ENCODE measurements around the gene RFLNA.

Gene RFLNA, protein sequence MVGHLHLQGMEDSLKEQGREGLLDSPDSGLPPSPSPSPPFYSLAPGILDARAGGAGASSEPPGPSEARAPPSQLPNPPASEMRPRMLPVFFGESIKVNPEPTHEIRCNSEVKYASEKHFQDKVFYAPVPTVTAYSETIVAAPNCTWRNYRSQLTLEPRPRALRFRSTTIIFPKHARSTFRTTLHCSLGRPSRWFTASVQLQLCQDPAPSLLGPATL

DNA sequence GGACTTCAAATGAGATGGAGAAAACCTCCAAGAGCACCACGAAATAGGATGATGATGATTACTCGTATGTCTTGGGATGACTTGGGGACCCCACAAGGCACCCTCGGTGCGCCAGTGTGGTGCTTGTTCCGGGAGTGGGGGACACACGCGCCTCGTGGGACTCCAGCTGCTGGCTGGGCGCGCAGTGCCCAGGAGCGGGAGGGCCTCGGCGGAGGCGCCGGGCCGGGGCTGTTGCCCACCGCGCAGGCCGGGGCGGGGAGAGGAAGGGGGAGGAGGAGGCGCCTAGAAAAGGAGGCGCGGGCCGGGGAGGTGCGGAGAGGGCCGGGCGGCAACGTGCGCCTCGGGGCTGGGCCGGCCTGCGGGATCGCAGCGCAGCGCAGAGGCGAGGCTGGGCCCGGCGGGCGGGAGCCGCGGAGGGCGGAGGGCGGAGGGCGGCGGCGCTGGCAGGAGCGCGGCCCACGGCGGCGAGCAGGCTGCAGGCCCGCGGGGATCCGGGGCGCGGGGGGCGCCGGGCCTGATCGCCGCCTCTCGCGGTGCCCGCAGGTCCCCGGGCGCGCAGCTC is at the start of gene RFLNA:
Gene RFLNA (plus strand): TSS at position 314 of the 562 bp plus-strand sequence. CDS start 337 bp downstream, outside the sequence.
- DNase-seq: no peak

DNA sequence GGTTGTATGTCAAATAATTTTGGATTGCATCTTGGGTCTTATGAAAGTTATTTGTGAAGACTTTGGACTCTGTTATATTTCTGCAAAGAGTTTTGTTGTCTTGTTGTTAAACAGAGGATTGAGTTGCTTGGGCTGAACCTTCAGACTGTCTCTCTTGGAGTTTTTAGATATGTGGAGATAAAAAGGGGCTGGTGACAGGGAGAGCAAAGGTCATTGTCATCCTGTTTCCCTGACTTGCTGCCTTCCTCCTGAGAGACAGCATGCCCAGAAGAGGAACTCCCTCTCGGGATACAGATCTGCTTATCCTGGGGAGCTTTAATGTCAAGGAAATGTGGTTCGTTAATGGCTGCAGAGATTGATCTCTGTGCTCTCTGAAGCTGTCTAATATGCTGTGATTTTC is 47.6 kb upstream of the RFLNA start:
- DNase-seq: no peak

DNA sequence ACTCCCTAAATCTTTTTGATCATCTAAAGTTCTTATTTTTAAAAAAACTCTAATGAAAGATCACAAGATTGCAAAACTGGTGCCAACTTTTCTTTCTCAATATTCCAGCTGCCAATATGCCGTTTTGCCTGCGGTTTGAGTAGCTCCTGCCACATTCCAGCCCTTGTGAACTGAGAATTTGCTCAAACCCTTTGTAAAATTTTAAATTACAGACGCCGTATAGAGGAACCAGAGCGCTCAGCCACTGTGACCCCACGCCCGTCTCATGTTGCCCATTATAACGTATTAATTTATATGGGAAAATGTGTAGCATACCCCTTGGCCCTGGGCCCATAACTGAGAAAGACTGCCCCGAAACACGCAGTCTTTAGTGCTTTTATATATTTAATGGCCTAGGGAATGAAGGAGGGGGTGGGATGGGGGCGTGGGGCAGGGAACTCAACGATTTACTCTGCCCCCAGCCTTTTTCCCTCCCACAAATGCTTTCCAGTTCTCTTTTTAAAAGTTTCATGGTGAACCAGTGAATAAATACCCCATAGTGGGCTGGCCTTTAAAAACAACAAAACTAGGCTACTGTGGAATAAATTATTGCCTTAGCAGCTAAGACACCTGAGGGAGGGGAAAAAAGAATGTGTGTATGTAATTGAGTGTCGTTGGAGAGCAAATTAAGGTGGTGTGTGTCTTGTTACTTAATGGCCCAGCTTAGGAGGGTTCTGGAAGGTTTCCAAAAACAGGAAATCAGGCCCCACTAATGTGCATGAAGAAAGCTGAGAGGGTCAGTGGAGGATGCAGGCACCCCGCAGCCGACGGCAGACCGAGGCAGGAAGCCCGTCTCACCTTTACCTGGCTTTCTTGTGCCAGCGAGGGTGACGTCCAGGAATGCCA is 45.7 kb upstream of the RFLNA start:
- DNase-seq: no peak

DNA sequence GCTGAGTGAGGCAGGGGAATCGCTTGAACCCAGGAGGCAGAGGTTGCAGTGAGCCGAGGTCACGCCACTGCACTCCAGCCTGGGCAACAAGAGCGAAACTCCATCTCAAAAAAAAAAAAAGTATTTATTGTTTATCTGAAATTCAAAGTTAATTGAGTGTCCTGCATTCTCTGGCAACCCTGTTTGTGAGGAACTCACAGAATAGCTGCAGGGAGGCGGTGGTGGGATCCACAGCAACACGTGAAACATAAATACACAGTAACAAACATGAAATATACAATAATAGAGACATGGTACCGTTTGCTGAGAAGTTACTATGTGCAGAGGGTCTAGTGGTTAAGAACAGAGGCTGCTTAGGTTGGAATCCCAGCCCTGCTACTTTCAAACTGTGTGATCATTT is 43.7 kb upstream of the RFLNA start:
- DNase-seq: no peak

DNA sequence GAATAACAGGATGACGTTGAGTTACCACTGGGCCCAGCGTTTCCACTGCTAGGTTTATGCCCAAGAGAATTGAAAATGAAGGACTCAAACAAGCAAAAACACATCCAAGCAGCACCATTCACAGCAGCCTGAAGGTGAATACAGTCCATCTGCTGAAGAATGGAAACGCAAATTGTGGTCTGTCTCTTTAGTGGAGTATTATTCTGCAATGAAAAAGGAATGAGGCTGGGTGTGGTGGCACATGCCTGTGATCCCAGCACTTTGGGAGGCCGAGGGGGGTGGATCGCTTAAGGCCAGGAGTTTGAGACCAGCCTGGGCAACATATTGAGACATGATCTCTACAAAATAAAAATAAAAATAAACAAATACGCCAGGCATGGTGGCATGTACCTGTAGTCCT is 41.9 kb upstream of the RFLNA start:
- DNase-seq: no peak

DNA sequence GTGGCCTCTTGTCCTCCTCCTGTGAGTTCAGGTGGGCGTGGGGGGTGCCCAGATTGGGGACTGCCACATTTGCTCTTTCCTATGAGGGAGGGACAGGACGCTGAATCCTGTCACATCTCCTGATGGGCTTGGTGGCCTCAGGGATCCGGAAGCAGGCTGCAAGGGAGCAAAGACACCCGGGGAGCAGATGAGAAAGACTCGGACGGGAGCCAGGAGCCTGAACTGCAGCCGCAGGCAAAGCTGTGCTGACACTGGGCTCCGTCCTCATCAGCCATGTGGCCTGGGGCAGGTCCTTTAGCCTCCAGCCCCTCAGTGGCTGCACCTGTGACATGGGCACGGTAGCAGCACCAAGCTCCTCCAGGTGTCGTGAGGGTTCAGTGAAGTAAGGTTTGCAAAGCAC is 40.8 kb upstream of the RFLNA start:
- DNase-seq: no peak

DNA sequence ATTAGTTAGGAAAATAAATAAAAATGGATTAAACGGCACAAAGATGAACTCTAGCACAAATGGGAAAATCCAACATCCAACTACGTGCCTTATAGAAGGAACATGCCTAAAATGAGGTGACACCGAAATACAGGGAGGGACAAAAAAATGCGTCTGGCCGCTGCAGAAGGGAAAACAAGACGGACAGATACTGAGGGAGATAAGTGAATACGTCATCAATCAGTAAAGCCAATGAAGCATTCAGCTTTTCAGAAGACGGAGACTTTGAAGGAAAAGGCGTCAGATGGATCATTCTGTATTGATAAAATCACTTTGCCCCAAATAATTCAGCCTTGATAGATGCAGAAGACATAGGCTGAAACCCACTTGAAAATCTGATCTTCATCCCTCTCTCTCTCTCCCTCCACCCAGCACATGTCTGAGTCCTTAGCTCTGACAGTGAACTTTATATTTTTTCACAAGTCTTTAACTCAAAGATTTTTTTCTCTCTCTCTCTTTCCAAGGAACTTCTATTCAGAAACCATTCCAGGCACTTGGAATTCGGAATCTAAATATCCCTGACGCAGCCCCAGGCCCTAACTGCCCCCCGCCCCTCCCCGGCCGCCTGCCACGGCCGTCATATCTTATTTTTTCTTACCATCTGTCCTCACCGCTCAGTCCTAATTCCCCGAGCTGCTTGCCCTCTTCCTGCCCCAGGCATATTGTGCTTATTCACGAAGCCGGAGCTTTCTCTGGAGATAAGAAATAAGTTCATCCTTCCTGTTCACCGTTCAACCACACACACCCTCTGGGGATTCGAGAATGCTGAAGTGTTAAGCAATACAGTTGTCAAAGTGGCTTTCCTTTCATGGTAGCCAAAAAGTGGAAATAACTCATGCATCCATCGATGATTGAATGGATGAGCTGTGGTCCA is 35.5 kb upstream of the RFLNA start:
- DNase-seq: no peak

DNA sequence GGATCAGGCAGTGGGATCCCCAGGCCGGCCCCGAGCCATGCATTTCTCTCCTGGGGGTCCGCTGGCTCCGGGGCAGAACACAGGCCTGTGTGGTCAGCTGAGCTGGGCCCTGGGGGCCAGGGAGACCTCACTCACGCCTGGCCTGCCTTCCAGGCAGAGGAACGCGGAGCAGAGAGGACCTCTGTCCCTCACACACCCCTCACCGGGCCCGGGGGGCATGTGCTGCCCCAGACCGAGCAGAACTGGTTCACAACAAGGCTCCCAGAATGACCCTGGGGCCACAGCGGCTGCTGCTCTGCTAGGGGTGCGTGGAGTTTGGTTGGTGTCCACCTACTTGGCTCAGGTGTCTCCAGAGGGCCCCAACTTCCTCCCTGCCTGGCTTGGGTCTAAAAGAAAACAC is 33.0 kb upstream of the RFLNA start:
- DNase-seq: no peak

DNA sequence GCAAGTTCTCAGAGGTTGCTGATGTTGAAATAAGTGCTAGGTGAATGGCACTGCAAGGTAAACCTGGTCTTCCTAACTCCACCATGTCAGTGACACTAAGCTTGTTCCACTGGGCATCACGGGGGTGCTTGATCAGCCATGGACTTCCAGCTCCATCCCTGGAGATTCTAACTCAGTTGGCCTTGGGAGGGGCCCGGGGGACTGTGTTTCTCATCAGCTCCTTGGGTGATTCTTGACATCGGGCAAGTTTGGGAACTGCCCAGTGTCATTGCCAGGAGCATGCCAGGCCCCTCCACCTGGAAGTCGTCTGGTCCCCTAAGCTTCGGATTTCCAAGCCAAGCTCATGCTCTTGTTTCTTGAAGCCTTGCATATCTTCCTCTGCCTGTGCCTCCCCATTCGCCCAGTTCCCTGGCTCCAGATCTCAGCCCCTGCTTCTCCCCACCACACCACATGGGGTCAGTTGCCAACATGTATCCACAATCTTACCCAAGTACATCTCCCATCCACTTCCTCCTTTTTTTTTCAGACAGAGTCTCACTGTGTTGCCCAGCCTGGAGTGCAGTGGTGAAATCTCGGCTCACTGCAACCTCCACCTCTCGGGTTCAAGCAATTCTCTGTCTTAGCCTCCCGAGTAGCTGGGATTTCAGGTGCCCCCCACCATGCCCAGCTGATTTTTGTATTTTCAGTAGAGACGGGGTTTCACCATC is 30.7 kb upstream of the RFLNA start:
- no peak for DNase-seq

DNA sequence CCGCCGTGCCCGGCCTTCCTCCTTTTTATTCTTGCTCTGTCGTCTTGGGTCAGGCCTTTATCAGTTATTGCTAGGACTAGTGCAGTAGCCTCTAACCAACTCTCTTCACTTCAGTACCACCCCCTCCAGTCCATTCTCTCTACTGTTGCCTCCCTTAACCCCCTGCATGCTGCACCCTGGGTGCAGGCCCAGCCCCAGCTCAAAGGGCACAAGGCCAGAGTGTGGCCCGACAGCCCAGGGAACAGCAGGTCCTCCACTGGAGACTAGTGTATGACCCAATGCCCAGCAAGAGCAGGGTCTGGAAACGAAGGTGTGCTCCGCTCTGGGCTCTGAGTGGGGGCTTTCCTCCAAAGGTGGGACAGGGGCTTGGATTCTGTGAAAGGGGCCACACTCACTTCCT is 30.0 kb upstream of the RFLNA start:
- no peak for DNase-seq

DNA sequence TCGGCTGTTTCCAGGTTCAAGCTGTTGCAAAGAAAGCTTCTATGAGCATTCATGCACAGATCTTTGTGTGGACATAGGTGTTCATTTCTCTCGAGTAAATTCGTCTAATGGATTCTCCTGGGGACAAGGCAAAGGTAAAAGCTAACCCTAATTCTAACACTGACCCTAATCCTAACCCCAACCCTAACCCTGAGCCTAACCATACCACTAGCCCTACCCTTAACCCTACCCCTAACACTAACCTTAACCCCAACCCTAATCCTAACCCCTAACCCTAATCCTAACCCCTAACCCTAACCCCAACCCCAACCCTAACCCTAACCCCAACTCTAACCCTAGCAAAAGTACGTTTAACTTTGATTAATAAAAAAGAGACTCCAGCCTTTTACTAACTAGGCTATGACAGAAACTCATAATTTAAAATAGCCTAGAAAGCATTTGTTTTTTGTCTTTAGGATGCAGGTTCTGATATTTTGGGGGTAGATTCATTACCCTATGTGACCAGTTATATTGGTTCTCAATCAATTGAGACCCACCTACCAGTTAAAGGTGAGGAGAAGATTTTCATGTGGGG is 27.6 kb upstream of the RFLNA start:
- no peak for DNase-seq

DNA sequence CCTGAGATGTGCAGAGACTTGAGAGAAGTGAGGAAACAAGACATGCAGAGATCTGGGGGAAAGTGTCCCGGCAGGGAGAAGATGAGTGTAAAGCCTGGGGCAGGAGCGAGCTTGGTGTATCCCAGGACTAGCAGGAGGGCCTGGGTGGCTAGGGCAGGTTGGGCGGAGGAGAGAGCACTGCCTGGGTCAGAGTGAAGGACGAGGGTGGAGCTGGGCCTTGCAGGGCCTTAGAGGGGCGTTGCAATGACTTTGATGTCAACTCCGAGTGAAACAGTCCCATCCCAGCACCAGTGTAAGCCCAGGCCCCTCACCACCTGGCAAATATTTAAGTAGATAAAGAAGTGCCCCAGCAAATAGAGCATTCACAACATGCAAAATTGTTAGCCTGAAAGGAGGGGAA is 24.2 kb upstream of the RFLNA start:
- DNase-seq: no peak

DNA sequence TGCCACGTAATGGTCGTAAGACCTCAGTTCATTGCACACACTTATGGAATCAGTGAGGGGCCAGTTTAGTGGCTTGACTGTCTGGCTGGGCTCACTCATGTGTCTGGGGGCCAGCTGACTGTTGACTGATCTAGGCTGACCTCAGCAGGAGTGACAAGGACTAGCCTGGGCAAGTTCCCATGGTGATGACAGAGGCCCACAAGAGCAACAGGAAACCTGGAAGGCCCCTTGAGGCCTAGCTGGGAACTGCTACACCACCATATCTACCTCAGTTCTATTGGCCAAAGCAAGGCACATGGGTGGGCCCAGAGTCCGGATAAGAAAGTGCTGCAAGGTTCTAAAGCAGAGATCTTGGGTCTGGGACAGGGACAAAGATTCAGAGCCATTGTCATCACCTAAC is 21.3 kb upstream of the RFLNA start:
- no peak for DNase-seq

DNA sequence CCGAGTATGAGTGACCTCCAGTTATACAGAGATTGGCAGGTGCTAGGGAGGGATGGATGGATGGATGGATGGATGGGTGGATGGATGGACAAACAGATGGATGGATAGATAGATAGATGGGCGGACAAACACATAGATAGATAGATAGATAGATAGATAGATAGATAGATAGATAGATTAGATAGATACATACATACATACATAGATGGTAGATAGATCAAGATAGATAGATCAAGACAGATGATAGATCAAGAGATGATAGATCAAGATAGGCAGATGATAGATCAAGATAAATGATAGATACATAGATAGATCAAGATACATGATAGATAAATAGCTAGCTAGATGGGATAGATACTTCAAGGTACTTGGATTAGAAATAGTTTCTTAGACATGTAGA is 18.6 kb upstream of the RFLNA start:
- no peak for DNase-seq

DNA sequence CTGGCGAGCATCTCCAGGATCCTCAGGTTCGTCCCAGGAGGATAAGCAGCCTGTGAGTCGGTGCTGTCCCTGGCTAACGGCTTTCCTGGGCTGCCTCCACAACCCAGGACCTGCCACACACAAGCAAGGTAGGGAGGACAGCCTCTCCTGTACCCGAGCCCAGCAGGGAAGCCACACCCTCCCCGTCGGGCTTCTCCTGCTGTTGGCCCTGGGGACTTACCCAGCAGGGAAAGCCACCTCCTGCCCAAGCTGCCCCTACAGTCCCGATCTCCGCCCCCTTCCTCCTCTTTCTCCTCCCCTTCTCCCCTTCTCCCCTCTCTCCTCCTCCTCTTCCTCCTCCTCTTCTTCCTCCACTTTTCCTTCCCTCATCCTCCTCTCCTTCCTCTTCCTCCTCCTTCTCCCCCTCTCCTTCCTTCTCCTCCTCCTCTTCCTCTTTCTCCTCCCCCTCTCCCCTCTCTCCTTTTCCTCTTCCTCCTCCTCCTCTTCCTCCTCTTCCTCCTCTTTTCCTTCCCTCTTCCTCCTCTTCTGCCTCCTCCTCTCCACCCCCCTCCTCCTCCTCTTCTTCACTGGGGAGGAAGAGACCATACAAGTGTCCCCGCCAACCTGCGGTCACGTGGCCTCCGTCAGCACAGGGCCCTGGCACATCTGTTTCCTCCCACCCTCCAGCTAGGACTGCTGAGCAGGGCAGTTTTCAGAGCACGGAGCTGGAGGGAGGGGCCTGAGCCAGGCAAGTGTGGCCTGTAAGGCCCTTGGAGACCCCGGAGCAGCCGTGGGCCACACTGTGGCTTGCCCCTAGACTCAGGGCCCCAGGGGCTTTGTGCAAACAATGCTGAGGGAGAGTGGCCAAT is 17.3 kb upstream of the RFLNA start:
- DNase-seq: no peak

DNA sequence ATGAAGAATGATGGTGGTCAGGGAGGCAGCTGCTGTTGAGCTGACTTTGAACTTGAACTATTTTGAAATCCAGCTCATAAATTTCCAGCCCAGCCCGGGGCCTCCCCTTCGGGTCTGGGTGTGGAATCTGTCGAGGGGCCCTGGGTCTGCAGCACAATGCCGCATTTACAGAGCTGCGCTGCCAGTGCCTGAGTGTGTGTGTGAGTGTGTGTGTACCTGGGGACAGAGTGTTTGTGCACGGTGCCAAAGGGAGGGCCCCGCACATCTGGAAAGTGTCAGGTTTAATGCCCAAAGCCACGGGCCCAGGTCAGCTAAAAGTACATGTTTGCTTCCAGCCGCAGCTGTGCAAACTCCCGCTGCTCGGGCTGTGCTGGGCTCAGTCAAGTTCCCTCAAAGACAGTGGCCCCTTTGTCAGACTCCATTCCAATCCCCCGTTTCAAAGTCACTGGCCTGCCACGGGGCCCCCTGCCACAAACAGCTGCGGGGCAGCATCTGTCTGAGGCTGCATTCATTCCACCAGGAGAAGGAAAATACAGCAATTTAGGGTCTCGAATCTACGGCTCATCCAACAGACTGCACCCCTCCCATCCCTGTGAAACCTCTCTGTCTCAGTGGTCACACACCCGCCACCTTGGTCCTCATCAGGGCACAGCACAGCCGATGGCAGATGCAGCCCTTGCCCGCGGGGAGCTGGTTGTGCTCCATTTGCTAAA is 16.3 kb upstream of the RFLNA start:
- no peak for DNase-seq

DNA sequence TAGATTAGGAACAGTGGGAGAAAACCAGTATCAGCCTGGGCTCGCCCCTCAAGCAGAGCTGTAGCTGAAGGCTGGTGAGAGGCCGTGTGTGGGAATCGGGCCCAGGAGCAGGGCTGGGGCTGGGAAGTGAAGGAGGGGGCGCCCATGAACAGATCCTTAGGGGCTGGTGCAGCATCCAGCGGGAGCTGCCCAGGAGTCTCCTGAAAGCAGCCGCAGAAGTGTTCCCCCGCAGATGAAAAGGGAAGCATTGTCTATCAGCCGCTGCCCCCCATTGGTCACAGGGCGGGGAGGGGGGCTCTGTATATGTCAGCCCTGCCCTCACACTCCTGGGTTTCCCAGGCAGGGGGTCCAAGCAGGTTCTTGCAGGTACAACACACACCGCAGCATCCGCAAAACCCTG is 15.6 kb upstream of the RFLNA start:
- no peak for DNase-seq

DNA sequence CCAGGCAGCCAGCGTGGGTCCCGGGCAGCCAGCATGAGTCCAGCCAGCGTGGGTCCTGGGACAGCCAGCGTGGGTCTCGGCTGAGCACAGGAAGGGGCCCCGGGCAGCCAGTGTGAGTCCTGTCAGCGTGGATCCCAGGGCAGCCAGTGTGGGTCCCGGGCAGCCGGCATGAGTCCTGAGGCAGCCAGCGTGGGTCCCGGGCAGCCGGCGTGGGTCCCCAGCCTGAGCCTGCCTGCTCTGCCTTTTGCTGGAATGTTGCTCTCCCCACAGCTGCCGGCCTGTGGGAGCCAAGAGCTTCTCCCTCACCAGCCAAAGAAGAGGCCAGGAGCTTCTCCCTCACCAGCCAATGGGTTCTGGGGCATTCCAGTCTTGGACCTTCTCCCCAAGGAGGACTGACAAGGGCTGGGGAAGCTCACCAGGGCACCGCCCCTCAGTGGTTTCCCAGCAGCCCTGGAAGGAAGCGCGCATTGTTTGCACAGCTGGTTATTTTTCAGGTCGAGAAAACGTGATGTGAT is 15.0 kb upstream of the RFLNA start:
- no peak for DNase-seq

DNA sequence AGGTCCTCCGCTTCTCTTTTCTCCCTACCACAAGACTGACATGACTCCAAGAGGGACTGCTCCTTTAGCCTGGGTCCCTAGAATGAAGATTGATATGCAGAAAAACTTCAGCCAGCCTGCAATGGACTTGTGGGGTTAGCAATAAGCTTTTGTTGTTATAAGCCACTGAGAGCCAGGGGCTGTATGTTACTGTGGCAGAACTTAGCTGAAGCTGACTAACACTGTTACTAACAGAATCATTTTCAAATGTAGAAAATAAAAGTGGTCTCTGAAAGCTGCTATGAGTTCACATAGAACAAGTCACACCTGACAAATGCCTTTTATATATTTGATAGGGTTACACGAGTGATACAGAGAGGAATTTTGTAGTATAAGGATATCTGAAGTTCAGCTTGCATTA is 13.6 kb upstream of the RFLNA start:
- DNase-seq: no peak

DNA sequence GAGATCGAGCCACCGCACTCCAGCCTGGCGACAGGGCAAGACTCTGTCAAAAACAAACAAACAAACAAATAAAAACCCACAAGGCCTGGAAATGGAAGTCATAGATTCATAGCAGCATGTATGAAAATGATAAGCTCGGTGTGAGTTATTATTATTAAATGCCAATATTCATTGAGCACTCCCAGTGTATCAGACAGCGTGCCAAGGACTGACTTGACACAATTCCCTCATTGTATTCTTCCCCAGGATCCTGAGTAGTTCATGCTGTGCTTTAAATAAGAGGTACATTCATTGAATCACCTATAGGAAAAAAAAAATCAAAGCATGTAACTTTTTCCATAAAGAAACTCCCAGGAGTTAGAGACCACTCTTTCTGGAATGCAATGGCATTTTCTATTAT is 12.6 kb upstream of the RFLNA start:
- DNase-seq: no peak
